ENCODE measurements around the gene SYNGR2.

Gene SYNGR2

DNA sequence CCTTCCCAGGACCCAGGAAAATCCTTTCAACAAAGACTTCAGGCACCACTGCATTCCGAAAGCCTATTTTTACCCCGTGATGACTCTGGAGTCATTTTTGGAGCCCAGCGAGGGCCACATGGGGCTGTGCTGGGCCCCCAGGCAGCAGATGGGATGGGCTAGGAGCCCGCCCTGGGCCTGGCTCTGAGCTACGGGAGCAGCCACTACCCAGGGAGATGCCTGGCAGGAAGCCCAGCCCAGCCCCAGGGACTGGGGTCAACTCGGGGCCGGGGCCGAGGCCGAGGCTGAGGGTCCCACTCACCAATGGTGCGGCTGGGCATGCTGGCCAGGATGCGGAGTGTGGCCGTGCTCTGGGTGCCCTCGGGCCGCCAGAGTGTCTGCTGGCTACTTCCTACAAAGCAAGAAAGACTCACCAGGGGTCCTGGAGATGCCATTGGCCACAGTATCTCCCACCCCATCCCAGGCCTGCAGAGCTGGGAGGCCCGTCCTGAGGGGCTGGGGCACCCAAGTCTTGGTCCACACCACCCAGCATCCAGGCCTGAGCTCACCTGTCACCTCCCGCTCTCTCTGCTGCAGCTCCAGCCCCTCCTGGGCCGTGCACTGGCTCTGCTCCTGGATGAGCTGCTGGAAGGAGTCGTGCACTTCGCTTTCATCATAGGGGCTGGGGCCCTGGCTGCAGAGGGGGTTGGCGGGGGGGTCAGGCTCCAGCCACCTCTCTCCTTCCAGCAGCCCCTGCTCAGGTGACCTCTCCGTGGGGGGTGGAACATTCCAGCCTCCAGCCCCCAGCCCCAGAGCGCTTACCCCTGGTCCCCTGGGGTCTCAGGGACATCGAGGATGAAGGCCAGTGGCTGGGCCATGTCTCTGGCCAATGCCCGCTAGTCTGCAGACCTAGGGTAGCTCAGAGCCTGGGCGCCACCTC, 42.1 kb upstream of the SYNGR2 start:
- no peak for DNase-seq (ENCODE audit: insufficient read length, low spot score)
- no peak for TF ChIP-seq POLR2A (IDR thresholded peaks at IDR 0.05; ENCODE audit: low read depth, low read length)

DNA sequence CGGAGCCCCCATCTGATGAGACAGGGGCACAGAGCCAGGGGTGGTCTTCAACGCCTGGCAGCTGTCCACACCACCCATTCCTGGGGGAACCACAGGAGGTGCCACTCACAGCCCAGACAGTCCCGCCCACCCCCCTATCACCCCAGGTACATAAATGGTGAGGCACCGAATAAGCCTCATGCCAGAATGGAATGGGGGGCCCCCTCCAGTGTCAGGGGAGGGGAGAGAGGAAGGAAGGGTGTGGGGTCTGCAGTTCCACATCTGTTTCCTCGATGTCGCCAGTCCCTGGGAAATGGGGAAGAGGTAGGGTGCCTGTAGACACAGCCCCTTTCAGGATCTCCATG, 41.5 kb upstream of the SYNGR2 start:
- no peak for FAIRE-seq
- no peak for DNase-seq (ENCODE audit: insufficient read length, low spot score)
- TF ChIP-seq POLR2A (IDR thresholded peaks at IDR 0.05; ENCODE audit: low read depth, low read length) = no peak

More for the DNA sequence above, 42.1 kb upstream of the SYNGR2 start:
- FAIRE-seq = no peak

DNA sequence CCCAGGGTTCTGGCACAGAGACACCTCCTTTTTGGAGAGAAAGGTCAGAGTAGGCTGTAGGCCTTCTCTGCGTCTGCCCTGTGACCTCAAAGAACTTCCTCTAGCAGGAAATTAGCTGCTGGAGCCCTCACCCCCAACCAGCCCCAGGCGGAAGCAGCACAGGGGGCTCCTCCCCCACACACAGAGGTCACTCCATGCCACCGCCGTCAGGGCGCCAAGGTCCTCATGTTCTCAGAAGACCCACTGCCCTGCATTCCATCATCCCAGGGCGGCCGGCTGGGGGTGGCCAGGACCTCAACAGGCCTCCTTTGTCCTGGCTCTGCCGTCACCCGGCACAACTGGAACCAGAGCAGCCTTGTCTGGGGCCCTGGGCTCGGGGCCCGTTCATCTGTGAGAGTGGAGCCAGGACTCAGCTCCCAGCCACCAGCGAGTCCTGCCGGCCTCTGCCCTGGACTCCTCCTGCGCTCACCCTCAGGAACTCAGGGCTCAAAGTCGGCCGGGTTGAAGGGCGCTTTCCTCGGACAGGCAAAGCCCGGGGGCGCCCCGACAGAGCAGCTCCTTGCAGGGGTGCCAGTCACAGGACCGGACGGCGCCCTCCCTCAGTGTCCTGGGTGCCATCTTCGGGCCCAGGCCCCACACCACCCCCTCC, 41.0 kb upstream of the SYNGR2 start:
- no peak for TF ChIP-seq POLR2A (IDR thresholded peaks at IDR 0.05; ENCODE audit: low read depth, low read length)
- FAIRE-seq (no peak), DNase-seq (ENCODE audit: insufficient read length, low spot score) (no peak)

DNA sequence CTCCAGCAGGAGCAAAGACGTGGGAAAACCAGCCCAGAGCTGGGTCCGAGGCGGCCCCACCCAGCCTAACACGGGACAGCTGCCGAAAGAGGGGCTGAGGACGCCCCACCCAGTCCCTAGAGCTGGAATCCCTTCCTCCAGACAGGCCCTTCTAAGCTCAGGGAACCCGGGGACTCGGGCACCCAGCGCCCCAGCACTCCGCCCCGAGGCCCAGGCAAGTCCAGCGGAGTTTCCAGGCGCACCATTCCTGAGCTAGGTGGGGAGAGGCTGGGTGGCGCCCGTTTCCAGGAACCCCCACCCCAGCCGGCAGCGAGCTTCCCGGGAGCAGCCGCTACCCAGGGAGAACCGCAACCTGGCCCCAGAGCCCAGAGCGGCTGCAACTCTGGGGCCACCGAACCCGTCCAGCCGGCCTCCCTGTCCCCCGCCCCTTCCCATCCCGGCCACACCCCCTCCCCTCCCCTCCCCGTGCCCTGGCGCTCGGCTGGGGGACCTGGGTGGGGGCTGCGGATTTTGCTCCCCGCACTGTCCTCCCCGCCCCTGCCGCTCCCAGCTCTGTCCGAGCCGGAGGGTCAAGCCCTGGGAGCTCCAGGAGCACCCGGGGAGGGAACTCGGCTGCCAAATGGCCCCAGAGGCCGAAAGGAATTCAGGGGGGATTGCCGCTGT, 40.4 kb upstream of the SYNGR2 start:
- no peak for TF ChIP-seq POLR2A (IDR thresholded peaks at IDR 0.05; ENCODE audit: low read depth, low read length)
- FAIRE-seq = no peak
- DNase-seq (ENCODE audit: insufficient read length, low spot score) = no peak

DNA sequence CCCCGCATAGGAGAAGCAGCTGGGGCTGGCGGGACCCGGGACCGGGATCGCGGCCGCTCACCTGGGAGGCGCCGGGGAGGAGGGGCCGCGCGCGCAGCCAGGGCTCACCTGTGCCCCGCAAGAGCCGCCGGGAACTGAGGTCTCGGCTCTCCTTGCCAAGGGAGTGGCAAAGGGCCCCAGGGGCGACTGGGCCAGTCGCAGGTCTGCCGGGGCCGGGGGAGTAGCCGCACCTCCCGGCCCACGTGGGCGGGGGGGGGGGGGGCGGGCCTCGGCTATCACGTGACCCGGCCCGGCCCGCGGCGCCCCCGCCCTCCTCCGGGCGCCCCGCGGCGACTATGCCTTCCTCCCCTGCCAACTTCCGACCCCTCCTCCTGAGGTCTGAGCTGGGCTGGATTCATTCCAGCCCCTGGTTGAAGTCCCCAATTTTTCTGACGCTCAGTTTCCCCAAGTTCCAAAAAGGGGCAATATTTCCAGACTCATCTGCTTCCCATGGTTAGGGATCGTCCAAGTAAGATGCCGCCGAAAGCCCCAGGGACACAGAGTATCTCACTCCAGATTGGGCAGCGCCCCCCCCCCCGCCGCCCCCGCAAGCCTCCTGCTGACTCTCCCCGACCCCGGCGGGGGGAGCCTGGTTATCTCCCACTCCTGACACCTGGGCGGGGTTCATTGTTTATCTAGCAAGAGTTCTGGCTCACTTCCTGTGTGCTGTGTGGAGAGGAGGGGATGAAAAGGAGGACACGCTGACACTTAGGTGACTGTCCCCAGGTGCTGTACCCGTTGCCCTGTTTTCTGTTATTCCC, 39.6 kb upstream of the SYNGR2 start, which contains the start of gene TMC6:
Gene TMC6, minus strand, starts transcription at position 205 of the 800 bp plus-strand sequence. CDS start 1,923 bp downstream, outside the sequence.
- FAIRE-seq (no peak), DNase-seq (ENCODE audit: insufficient read length, low spot score) (peak; percentile 78)
- no peak for TF ChIP-seq POLR2A (IDR thresholded peaks at IDR 0.05; ENCODE audit: low read depth, low read length)

DNA sequence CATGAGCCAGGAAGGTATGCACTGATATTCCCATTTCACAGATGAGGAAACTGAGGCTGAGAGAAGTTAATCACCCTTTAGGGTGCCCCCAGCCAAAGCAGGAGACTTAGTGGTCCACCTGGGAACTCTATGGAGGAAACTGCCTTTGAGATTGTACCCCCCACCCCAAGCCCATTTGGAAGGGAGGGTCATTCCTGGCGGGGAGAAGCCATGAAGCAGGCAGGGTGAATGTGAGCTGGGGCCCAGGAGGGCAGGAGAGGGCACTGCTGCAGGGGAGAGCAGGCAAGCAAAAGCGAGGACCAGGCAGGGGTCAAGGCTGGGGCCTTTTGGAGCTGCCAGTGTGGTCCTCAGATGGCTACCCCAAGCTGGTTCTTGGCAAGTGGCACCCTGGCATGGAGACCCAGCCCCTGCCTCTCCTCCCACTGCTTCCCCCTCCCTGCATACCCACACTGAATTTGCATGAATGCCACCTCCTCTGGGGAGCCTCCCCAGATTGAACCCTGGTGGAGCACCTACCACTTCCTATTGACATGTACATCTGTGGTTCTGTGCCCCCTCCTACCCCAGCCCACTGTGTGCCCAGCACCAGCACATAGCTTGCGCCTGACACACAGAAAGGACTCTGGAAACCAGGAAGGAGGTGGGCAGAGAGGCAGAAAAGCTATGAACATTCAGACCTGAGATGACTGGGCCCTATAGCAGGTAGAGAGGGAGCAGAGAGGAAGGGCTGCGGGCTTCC, 38.9 kb upstream of the SYNGR2 start:
- DNase-seq (ENCODE audit: insufficient read length, low spot score) (no peak), FAIRE-seq (no peak)
- no peak for TF ChIP-seq POLR2A (IDR thresholded peaks at IDR 0.05; ENCODE audit: low read depth, low read length)

DNA sequence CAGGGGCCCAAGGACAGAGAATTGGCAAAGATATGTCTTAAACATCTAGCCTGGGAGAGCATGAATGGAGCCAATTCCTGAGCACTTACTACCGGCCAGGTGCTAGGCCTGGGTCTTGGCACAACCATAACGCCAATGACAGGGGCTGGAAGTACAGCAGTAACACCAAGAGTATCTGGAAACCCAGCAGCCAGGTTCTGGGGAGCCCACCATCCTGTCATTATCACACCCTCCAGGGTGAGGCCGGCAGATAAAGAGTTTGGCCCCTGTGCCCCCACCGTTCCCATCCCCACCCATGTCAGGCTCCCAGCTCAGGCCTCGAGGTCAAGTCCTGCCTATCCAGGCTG, 38.3 kb upstream of the SYNGR2 start:
- DNase-seq (ENCODE audit: insufficient read length, low spot score) = no peak
- no peak for FAIRE-seq
- no peak for TF ChIP-seq POLR2A (IDR thresholded peaks at IDR 0.05; ENCODE audit: low read depth, low read length)

DNA sequence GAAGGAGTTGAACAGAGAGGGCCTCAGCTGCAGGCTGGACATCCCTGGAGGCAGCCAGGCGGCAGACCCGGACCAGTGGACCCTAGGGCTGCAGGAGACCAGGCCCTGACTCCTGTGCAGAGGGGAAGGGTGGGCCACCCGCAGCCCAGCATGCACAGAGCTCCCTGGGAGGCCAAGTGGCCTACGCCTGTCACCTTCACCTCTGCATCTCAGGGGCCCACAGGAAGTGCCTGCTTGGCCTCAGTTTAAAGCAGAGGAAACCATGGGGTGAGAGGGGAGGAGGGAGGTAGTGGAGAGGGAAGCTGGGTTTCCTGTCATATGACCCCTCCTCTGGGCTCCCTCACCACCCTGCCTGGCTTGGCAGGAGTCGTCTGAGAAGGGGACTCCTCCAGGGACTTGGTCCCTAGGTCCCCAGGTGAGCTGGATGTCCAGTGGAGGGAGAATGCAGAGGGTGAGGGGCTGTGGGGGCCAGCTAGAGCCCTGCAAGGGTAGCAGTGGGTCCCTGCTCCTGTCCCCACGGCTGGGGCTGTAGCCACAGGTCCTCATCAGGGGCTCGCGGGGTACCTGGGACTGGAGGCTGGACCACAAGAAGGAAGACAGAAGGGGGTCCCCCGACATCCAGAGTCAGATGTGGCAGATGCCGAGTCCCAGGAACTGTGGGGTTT, 37.8 kb upstream of the SYNGR2 start, which contains the start of gene TMC8:
Gene TMC8, plus strand, starts transcription at position 335 of the 665 bp plus-strand sequence. CDS start 818 bp downstream, outside the sequence.
- no peak for TF ChIP-seq POLR2A (IDR thresholded peaks at IDR 0.05; ENCODE audit: low read depth, low read length)
- FAIRE-seq (no peak), DNase-seq (ENCODE audit: insufficient read length, low spot score) (no peak)

DNA sequence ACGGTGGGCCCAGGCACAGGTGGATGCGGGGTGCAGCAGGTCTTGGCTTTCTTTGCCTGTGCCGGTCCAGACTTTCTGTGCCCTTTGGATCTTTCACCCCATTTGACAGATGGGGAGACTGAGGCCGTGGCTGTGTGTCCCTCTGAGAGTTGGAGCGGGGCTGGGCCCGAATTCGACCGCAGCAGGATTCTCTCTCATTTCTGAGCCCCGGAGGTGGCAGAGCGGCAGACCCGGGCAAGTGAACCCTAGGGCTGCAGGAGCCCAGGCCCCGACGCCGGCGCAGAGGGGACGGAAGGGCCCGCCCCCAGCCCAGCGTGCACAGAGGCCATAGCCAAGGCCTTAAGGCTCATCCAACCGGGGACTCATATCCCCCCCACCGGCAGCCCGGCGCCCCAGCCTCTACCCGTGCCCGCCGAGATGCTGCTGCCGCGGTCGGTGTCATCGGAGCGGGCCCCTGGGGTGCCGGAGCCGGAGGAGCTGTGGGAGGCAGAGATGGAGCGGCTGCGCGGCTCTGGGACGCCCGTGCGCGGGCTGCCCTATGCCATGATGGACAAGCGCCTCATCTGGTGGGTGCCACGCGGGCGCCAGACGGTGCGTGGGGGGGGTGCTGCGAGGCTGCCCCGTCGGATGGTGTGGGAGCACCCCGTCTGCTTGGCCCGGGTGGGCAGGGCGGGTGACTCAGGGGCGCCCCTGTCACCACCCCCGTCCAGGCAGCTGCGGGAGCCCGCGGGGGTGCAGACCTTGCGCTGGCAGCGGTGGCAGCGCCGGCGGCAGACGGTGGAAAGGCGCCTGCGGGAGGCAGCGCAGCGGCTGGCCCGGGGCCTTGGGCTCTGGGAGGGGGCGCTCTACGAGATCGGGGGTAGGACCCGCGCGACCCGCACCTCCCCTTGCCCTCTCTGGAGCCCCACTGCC, 37.0 kb upstream of the SYNGR2 start:
- FAIRE-seq (no peak), DNase-seq (ENCODE audit: insufficient read length, low spot score) (no peak)
- TF ChIP-seq POLR2A (IDR thresholded peaks at IDR 0.05; ENCODE audit: low read depth, low read length) = no peak

DNA sequence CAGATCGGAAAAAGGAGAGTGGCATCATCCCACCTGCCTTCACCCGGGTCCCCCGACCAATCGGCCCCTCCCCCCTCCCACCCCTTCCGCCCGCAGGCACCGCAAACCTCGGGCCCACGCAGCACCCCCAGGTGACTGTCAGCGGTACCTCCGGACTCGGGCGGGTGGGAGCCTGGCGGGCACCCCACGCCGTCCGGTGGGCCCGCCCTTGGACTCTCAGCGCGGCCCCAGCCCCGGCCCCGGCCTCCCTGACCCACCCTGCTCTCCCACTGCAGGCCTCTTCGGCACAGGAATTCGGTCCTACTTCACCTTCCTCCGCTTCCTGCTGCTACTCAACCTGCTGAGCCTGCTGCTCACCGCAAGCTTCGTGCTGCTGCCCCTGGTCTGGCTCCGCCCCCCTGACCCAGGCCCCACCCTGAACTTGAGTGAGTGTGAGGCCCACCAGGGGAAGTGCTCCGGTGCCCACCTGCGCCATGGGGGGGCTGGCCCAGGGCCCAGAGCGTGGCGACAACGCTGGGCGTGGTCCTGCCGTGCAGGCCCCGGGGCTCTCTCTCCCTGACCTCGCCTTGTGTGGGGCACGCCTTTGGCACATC, 36.2 kb upstream of the SYNGR2 start:
- no peak for TF ChIP-seq POLR2A (IDR thresholded peaks at IDR 0.05; ENCODE audit: low read depth, low read length)
- FAIRE-seq (no peak), DNase-seq (ENCODE audit: insufficient read length, low spot score) (no peak)

DNA sequence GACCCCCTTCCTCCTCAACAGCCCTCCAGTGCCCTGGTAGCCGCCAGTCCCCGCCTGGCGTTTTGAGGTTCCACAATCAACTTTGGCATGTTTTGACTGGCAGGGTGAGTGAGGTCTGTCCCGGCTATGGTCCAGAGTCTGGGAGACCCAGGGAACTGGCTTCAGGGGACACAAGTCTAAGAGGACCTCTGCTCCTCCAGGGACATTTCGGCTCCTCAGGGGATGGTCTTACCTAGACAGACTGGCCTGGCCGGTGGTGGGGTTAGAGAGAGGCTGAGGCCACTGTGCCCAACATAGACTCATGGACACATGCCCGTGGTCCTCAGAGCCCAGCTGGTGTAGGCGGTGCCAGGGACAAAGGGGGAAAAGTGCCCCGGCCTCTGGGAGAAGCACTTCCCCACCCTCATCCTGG, 35.6 kb upstream of the SYNGR2 start:
- FAIRE-seq (no peak), DNase-seq (ENCODE audit: insufficient read length, low spot score) (no peak)
- TF ChIP-seq POLR2A (IDR thresholded peaks at IDR 0.05; ENCODE audit: low read depth, low read length) = no peak

Measured in H54 (cell line).